GM04504 (cell line): Measurements from ENCODE around the gene WWOX.

ENCODE experiments used
- DNase-seq: peaks from one replicate; pipeline ENCODE4 v3.0.0-alpha.2; 2012; ENCODE audit warnings: low read depth

Gene WWOX

GRCh38 chr16:78804058-78804735 is 704.7 kb downstream of the WWOX start:
- DNase-seq: no peak

DNA sequence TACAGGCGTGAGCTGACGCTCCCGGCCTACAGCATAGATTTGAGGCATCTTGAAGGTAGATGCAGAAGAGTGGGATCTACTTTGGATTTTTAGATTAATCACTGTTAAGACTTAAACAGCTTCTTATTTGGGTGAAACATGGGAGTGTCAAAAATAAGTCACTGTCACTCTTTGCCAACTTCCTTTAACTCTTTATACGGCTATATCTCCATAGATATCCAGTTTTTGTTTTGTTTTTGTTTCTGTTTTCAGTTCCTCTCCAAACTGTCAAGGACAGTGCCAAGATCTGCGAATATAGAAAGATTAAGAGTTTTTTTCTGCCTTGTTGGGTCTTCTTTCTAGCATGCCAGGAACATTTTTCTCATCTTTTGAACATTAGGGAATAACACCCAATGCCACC is 706.1 kb downstream of the WWOX start:
- no peak for DNase-seq

DNA sequence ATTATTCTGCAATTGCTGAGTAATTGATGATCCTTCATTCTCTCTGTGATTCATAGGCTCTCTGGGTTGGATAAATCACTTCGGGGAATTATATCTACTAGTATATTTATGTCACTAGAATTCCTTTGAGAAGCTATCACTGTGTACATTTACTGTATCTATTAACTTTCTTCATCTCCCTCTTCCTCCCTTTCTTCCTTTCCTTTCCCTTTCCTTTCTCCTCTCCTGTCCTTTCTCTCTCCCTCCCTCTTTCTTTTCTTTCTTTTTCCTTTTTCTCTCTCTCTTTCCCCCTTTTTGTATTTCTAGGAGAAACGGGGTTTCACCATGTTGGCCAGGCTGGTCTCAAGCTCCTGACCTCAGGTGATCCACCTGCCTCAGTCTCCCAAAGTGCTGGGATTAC is 711.8 kb downstream of the WWOX start:
- DNase-seq: no peak

GRCh38 chr16:78812582-78812981 is 713.1 kb downstream of the WWOX start:
- DNase-seq: no peak

GRCh38 chr16:78813661-78814311 is 714.3 kb downstream of the WWOX start:
- DNase-seq: no peak

DNA sequence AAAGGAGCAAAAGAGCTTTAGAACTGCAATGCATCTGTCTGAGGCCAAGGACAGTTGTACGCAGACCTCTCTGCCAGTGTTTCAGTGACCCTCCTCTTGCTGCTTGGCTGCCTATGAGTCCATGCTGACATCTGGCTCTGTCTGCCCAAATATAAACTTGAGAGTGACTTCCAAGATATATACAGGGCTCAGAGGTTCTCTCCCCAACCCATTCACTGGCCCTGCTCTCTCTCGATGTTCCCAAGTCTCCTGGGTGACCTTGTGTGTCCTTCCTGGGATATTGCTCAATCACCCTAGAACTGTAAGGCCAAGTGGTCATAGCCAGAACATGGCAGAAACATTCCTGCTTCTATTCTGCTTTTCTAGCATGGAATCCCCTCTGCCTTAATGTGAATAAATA is 716.3 kb downstream of the WWOX start:
- no peak for DNase-seq

DNA sequence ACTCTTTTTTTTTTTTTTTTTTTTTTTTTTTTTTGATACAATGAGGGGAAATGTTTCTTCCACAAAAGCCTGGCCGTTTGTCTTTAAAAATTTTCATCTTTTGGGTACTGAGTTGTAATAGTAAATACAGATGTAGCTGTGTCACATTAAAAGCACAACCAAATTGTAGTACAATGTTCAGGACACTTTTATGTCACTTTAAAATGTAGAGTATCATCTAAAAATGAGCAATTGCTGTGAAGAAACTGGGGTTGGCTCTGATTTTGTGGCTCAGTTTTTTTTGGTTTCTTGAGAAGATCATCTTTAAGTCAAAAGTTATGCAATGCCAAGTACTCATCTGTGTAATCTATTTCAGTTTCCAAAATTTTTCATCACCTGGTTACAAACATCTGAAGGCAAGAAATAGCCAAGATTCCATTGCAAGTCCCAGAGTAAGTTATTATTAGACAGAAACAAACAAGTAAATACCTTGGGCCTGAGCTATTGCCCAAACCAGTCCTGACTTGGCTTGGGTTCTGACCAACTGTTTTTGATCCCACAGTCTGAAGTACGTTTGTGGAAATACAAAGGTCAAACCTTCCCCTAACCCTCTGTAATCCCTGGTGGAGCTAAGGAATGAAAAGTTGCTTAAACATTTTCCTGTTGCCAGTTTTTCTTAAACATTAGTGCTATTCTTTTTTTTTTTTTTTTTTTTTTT is 717.2 kb downstream of the WWOX start:
- no peak for DNase-seq

DNA sequence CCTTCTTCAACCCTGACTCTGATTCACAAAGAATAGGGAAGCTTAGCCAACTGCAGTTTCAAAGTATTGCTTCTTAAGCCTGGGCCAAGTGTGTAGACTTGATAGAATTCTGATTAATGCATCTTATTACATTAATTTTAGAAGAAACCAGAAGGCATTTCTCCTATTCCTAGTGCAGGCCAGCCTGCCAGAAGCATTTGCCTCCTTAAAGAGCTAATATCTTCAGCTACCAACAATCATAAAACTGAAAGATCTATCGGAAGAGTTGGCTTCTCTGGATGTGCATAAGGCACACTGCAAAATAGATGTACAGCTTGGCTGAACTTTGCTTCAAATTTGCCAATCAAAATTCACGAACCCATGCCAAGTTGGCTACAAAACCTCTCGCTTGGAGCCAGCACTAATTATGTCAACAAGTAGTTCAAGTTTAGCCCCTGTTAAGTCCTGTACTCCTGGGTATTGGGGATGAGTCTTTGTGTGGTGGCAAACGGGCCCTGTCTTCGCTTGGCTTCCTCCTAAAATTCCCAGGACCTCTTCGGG is 717.8 kb downstream of the WWOX start:
- no peak for DNase-seq

DNA sequence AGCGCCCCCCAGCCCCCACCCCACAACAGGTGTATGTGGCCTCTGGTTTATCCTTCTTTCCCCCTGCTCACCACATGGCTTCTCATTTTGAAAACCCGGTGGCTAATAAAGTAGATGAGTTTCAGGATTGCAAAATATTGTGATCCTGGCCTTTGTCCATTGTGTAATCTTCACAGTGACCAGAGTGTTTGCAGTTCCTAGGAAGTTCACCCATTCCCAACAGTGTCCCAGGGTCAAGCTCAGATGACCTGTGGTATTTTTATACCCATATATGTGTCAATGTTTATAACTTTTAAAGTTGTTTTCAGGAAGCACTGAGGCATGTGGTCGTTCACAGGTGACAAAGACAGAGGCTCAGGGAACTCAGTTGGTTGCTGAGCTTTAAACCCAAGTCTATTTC is 721.9 kb downstream of the WWOX start:
- DNase-seq: no peak

GRCh38 chr16:78822509-78822908 is 723.1 kb downstream of the WWOX start:
- no peak for DNase-seq

- no peak for DNase-seq
These were observed 723.6 kb downstream of the WWOX start for GRCh38 chr16:78823027-78823426.

GRCh38 chr16:78829280-78829679 is 729.8 kb downstream of the WWOX start:
- no peak for DNase-seq

GRCh38 chr16:78830599-78830998 is 731.1 kb downstream of the WWOX start:
- DNase-seq: no peak

DNA sequence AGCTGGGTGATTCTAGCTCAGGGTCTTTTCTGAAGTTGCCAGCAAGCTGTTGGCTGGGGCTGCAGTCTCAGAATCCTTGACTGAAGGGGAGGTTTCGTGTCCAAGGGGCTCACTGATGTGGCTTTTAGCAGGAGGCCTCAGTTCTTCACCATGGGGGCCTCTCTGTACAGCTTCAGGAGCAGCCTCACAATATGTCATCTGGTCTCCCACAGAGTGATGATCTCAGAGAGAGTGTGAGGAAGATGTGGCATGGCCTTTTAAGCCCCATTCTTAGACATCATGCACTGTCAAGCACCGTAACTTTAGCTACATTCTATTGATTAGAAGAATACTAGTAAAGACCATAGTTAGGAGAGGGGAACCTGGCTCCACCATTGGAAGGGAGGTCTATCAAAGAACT is 732.6 kb downstream of the WWOX start:
- DNase-seq: no peak

GRCh38 chr16:78836802-78837491 is 737.5 kb downstream of the WWOX start:
- DNase-seq: no peak

GRCh38 chr16:78837706-78838105 is 738.3 kb downstream of the WWOX start:
- no peak for DNase-seq

DNA sequence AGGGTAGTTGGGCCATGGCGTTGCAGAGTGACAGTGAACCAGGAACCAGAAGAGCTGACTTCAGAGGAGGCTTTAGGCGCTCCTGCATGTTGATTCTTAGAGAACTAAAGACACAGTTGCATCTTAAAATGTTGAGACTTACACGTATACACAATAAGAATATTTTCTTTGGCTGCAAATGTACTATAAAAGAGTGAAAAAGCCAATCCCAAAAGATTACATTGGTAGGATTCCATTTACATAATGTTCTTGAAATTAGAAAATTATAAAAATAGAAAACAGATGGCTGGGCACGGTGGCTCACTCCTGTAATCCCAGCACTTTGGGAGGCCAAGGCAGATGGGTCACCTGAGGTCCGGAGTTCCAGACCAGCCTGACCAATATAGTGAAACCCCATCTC is 738.8 kb downstream of the WWOX start:
- DNase-seq: no peak

- DNase-seq: no peak
These were observed 743.5 kb downstream of the WWOX start for GRCh38 chr16:78842950-78843349.

DNA sequence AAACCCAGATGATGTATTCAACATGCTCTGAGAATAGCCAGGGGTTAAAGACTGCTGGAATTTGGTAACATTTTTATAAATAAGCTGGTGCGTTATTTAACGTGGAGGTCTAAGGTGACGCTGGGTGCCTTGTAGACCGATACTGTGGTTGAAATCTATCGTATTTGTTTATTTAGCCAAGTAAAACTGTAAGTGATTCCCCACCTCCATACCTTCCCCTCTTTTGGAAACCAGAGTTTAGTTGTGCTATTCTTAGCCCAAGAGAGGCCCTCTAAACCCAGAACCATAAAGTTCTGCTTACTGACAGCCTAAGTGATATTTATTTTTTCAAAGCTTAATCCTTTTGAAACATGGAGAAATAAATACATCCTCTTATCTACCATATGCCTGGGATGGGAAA is 744.5 kb downstream of the WWOX start:
- DNase-seq: no peak

DNA sequence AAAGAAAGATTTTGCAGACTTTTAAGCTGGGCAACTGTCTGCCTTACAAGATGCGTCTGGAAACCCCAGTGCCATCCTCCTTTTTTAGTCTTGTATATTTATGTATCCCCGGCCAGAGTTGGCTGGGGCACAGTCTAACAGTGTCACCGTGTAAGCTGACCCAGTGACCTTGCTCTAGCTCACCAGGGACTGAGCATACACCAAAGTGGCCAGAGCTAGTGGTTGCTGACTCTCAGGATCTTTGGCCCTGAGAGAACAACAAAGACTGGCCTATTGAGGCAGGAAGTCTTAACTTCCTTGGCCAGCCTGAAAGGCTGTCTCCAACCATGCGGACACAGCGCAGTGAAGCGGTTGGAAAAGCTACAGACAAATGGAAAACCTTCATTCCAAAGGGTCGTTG is 745.2 kb downstream of the WWOX start:
- no peak for DNase-seq

DNA sequence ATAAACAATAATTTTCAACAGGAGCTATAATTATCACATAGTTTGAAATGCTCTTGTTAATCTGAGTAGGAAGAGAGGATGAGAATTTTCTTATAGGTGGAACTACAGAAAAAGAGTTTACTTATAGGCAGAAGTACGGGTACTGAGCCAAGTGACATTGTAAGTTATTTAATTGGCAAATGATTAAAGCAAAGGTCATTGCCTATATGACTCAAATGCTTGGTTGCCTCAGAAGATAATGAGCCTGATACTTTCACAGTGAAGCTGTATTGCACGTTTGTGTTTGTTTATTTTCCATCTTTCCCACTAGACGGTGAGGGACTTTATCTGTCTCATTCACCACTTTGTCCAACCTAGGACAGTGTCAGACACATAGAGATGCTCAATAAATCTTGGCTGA is 751.8 kb downstream of the WWOX start:
- DNase-seq: no peak

- no peak for DNase-seq
These were observed 752.7 kb downstream of the WWOX start for GRCh38 chr16:78852081-78852635.
